ENCODE results near the gene ATF7IP2.
A peak's percentile ranks its signal among the peaks of the same experiment; 100 is the strongest.
"Not testable (repeated sequence)": the region's sequence is repeated elsewhere in the genome, so short reads cannot be mapped to it uniquely, and the experiment has no call there.

ATF7IP2 gene

GRCh38 chr16:10453159-10453510 lies 67.3 kb downstream of the ATF7IP2 start:
- no peak for DNase-seq

- DNase-seq, result no peak
Observed at GRCh38 chr16:10465821-10466220, 80.0 kb downstream of the ATF7IP2 start.

- DNase-seq, result no peak
Observed at GRCh38 chr16:10466313-10466712, 80.5 kb downstream of the ATF7IP2 start.

GRCh38 chr16:10466861-10467260 lies 81.0 kb downstream of the ATF7IP2 start:
- DNase-seq, result no peak

GRCh38 chr16:10476636-10477035 lies 90.8 kb downstream of the ATF7IP2 start:
- DNase-seq, result not testable (repeated sequence)

- DNase-seq, result no peak
Observed at GRCh38 chr16:10480151-10480550, 94.3 kb downstream of the ATF7IP2 start.

- DNase-seq, result no peak
Observed at GRCh38 chr16:10485159-10485558, 99.3 kb downstream of the ATF7IP2 start.

GRCh38 chr16:10485698-10486382 lies 100.0 kb downstream of the ATF7IP2 start:
- no peak for DNase-seq

GRCh38 chr16:10490141-10490540 lies 104.3 kb downstream of the ATF7IP2 start:
- no peak for DNase-seq

GRCh38 chr16:10493276-10493675 lies 107.4 kb downstream of the ATF7IP2 start:
- no peak for DNase-seq

- no peak for DNase-seq
Observed at GRCh38 chr16:10494343-10495030, 108.6 kb downstream of the ATF7IP2 start.

GRCh38 chr16:10495031-10495345 lies 109.1 kb downstream of the ATF7IP2 start:
- no peak for DNase-seq

GRCh38 chr16:10497132-10498101 lies 111.6 kb downstream of the ATF7IP2 start:
- no peak for DNase-seq

GRCh38 chr16:10500582-10500981 lies 114.7 kb downstream of the ATF7IP2 start:
- no peak for DNase-seq

- no peak for DNase-seq
Observed at GRCh38 chr16:10501016-10501607, 115.3 kb downstream of the ATF7IP2 start.

- no peak for DNase-seq
Observed at GRCh38 chr16:10502776-10503175, 116.9 kb downstream of the ATF7IP2 start.

GRCh38 chr16:10504404-10504885 lies 118.6 kb downstream of the ATF7IP2 start:
- no peak for DNase-seq

- not testable (repeated sequence) for DNase-seq
Observed at GRCh38 chr16:10505286-10505685, 119.4 kb downstream of the ATF7IP2 start.

- peak; percentile 78 for DNase-seq
Observed at GRCh38 chr16:10509534-10510025, 123.7 kb downstream of the ATF7IP2 start.

GRCh38 chr16:10510279-10510678 lies 124.4 kb downstream of the ATF7IP2 start:
- no peak for DNase-seq

- peak; percentile 44 for DNase-seq
Observed at GRCh38 chr16:10511829-10512228, 126.0 kb downstream of the ATF7IP2 start.

GRCh38 chr16:10514369-10515055 lies 128.7 kb downstream of the ATF7IP2 start:
- peak; percentile 49 for DNase-seq
